H9 (cell line): ENCODE results near the gene ABHD4. TPM values are rescaled to one million over a fixed set of nuclear protein-coding genes. Genes with fewer than 3 reads are reported as not detected.

Source experiments
- DNase-seq: peaks from one replicate; pipeline ENCODE4 v3.0.0-alpha.2; 2017
- H2AFZ ChIP-seq: one replicate; pipeline ENCODE4 v1.6.1; 2013; ENCODE audit warnings: mild to moderate bottlenecking, low read length, control low read depth, moderate library complexity
- H2AK5ac ChIP-seq: 2 replicates; pipeline ENCODE4 v1.6.1; 2013; ENCODE audit warnings: low read length, control low read depth, mixed read lengths; ENCODE audit not compliant: insufficient read length
- H2BK120ac ChIP-seq: one replicate; pipeline ENCODE4 v1.6.1; 2013; ENCODE audit warnings: low read depth, mild to moderate bottlenecking, low read length, control low read depth, inconsistent platforms; ENCODE audit not compliant: poor library complexity, severe bottlenecking
- H2BK12ac ChIP-seq: 2 replicates; pipeline ENCODE4 v1.6.1; 2013; ENCODE audit warnings: low read length, control low read depth, mixed read lengths, low read depth; ENCODE audit not compliant: insufficient read length
- H2BK15ac ChIP-seq: 2 replicates; pipeline ENCODE4 v1.6.1; 2013; ENCODE audit warnings: low read depth, low read length, control low read depth
- H2BK20ac ChIP-seq: one replicate; pipeline ENCODE4 v1.6.1; 2013; ENCODE audit warnings: low read depth, mild to moderate bottlenecking, low read length, control low read depth, inconsistent platforms; ENCODE audit not compliant: poor library complexity, severe bottlenecking
- H2BK5ac ChIP-seq: 2 replicates; pipeline ENCODE4 v1.6.1; 2013; ENCODE audit warnings: low read length, control low read depth, mixed read lengths; ENCODE audit not compliant: insufficient read length
- H3K14ac ChIP-seq: 2 replicates; pipeline ENCODE4 v1.6.1; 2013; ENCODE audit warnings: low read length, control low read depth; ENCODE audit not compliant: insufficient read depth
- H3K18ac ChIP-seq: 2 replicates; pipeline ENCODE4 v1.6.1; 2013; ENCODE audit warnings: low read depth, mild to moderate bottlenecking, mixed read lengths, low read length, control low read depth; ENCODE audit not compliant: insufficient read length
- H3K23ac ChIP-seq: 2 replicates; pipeline ENCODE4 v1.6.1; 2013; ENCODE audit warnings: low read length, control low read depth, mixed read lengths, low read depth; ENCODE audit not compliant: insufficient read length
- H3K23me2 ChIP-seq: 2 replicates; pipeline ENCODE4 v1.6.1; 2013; ENCODE audit warnings: low read depth, mild to moderate bottlenecking, mixed read lengths, low read length, control low read depth; ENCODE audit not compliant: insufficient read length, poor library complexity, severe bottlenecking
- H3K27ac ChIP-seq: 2 replicates; pipeline ENCODE4 v1.5.1; 2013; ENCODE audit warnings: low read length, control low read depth, mixed read lengths, low read depth; ENCODE audit not compliant: insufficient read length
- H3K27me3 ChIP-seq: 2 replicates; pipeline ENCODE4 v1.6.1; 2013; ENCODE audit warnings: low read length, control low read depth, inconsistent platforms; ENCODE audit not compliant: insufficient read depth
- H3K4ac ChIP-seq: 2 replicates; pipeline ENCODE4 v1.6.1; 2013; ENCODE audit warnings: low read depth, mild to moderate bottlenecking, control low read depth, inconsistent platforms, low read length, moderate library complexity
- H3K4me1 ChIP-seq: 2 replicates; pipeline ENCODE4 v1.6.1; 2013; ENCODE audit warnings: low read length, control low read depth, inconsistent platforms; ENCODE audit not compliant: insufficient read depth
- H3K4me2 ChIP-seq: 2 replicates; pipeline ENCODE4 v1.6.1; 2013; ENCODE audit warnings: low read length, control low read depth, mixed read lengths; ENCODE audit not compliant: insufficient read length, insufficient read depth
- H3K56ac ChIP-seq: 2 replicates; pipeline ENCODE4 v1.6.1; 2013; ENCODE audit warnings: low read depth, mild to moderate bottlenecking, mixed read lengths, low read length, control low read depth; ENCODE audit not compliant: insufficient read length
- H3K79me1 ChIP-seq: 2 replicates; pipeline ENCODE4 v1.6.1; 2013; ENCODE audit warnings: low read depth, mild to moderate bottlenecking, moderate library complexity, low read length, control low read depth, inconsistent platforms; ENCODE audit not compliant: insufficient read depth, poor library complexity, severe bottlenecking
- H3K79me2 ChIP-seq: 2 replicates; pipeline ENCODE4 v1.6.1; 2013; ENCODE audit warnings: low read length, control low read depth, inconsistent platforms; ENCODE audit not compliant: insufficient read depth
- H3K9ac ChIP-seq: 2 replicates; pipeline ENCODE4 v1.6.1; 2013; ENCODE audit warnings: low read length, control low read depth, mixed read lengths; ENCODE audit not compliant: insufficient read length; ENCODE audit errors: extremely low read depth
- H3K9me3 ChIP-seq: one replicate; pipeline ENCODE4 v1.6.1; 2013; ENCODE audit warnings: low read depth, low read length, inconsistent platforms; ENCODE audit not compliant: control insufficient read depth
- H3T11ph ChIP-seq: one replicate; pipeline ENCODE4 v1.6.1; 2013; ENCODE audit warnings: mild to moderate bottlenecking, low read length, control low read depth, inconsistent platforms
- H4K20me1 ChIP-seq: one replicate; pipeline ENCODE4 v1.6.1; 2013; ENCODE audit not compliant: control insufficient read depth, insufficient read length, insufficient read depth
- H4K5ac ChIP-seq: 2 replicates; pipeline ENCODE4 v1.6.1; 2013; ENCODE audit warnings: low read depth, mild to moderate bottlenecking, mixed read lengths, low read length, control low read depth; ENCODE audit not compliant: insufficient read length
- H4K8ac ChIP-seq: replicated peaks from 2 replicates; pipeline ENCODE4 v1.6.1; 2013; ENCODE audit warnings: low read length, control low read depth, mixed read lengths, low read depth; ENCODE audit not compliant: insufficient read length
- H4K91ac ChIP-seq: 2 replicates; pipeline ENCODE4 v1.6.1; 2013; ENCODE audit warnings: low read depth, mild to moderate bottlenecking, moderate library complexity, mixed read lengths, low read length, control low read depth; ENCODE audit not compliant: insufficient read length
- H3K27ac Mint-ChIP-seq, 3 experiments: 2 replicates in 2 of 3; 3 replicates in 1 of 3; pipeline ENCODE4 v1.8.0; 2020 to 2021; ENCODE audit warnings: mixed read lengths in 3 of 3, mild to moderate bottlenecking in 1 of 3, moderate library complexity in 1 of 3
- H3K27me3 Mint-ChIP-seq: 2 replicates; pipeline ENCODE4 v1.8.0; 2021; ENCODE audit warnings: low read depth, mild to moderate bottlenecking, moderate library complexity, mixed read lengths
- H3K36me3 Mint-ChIP-seq, 3 experiments: 2 replicates in 2 of 3; 3 replicates in 1 of 3; pipeline ENCODE4 v1.8.0; 2020 to 2021; ENCODE audit warnings: low read depth in 3 of 3, mixed read lengths in 3 of 3; ENCODE audit not compliant: insufficient read depth in 1 of 3
- H3K4me1 Mint-ChIP-seq, 2 experiments: 2 replicates each; pipeline ENCODE4 v1.8.0; 2020; ENCODE audit warnings: mixed read lengths in 2 of 2
- H3K4me3 Mint-ChIP-seq, 2 experiments: 2 replicates in 1 of 2; 3 replicates in 1 of 2; pipeline ENCODE4 v1.8.0; 2020 to 2021; ENCODE audit warnings: mild to moderate bottlenecking in 2 of 2, mixed read lengths in 2 of 2, moderate library complexity in 1 of 2
- H3K9me3 Mint-ChIP-seq, 2 experiments: 2 replicates in 1 of 2; 3 replicates in 1 of 2; pipeline ENCODE4 v1.8.0; 2020; ENCODE audit warnings: mild to moderate bottlenecking in 2 of 2, mixed read lengths in 2 of 2, moderate library complexity in 1 of 2
- CTCF ChIP-seq: fragments of 200-600 bp; sonication (generic); conservative IDR thresholded peaks from 3 replicates; pipeline ENCODE4 v1.8.0; 2021; ENCODE audit warnings: antibody characterized with exemption, mild to moderate bottlenecking
- WGBS: extraction: QIAGEN DNeasy Blood & Tissue Kit; methylation state at CpG from one replicate; pipeline ENCODE4 v1.1.7; 2013; ENCODE audit warnings: missing lambda C conversion rate, low lambda C conversion rate, mixed read lengths; ENCODE audit not compliant: insufficient read length; ENCODE audit errors: extremely low coverage; 5-methylcytosine and 5-hydroxymethylcytosine counted together
- total RNA-seq: library from RNA; stranded (reverse); gene quantifications from 2 replicates; pipeline ENCODE4 v1.2.1, GENCODE V29; 2021

Gene ABHD4
- total RNA-seq, 1 experiment from 2014 or later, result 21.8 TPM

GRCh38 chr14:22646570-22647254, 48.6 kb downstream of the ABHD4 start:
- Histone ChIP-seq H4K5ac (no peak overlapping the region), H3K27ac (no peak overlapping the region), H2BK12ac (no peak overlapping the region), H3K4ac (no peak overlapping the region), H3K18ac (no peak overlapping the region), H3K4me2 (no peak overlapping the region), H3K14ac (no peak overlapping the region), H4K91ac (no peak overlapping the region), H2BK15ac (no peak overlapping the region), H3K79me1 (no peaks in the 10 kb centered on the region), H2BK20ac (no peak overlapping the region), H3K23me2 (no peaks in the 10 kb centered on the region), H2AK5ac (no peak overlapping the region), H3T11ph (no peak overlapping the region), H3K79me2 (no peaks in the 10 kb centered on the region), H3K23ac (no peak overlapping the region), H3K56ac (no peak overlapping the region), H2BK5ac (no peak overlapping the region), H4K20me1 (no peaks in the 10 kb centered on the region), H3K27me3 (no peaks in the 10 kb centered on the region), H4K8ac (no peak overlapping the region), H2BK120ac (no peak overlapping the region), H3K9me3 (no peaks in the 10 kb centered on the region), H3K4me1 (no peaks in the 10 kb centered on the region), H3K9ac (no peak overlapping the region), H2AFZ (no peak overlapping the region)
- no peak overlapping the region for H3K4me3 Mint-ChIP-seq
- H3K9me3 Mint-ChIP-seq, result no peaks in the 10 kb centered on the region
- peaks cover 0 to 3% of the 10 kb centered on the region in 2 experiments; a peak in 1 of 4 replicates for H3K4me1 Mint-ChIP-seq
- no peak overlapping the region for H3K27ac Mint-ChIP-seq
- WGBS, result no CpG with 5 or more reads among the region's 4 CpGs
- H3K27me3 Mint-ChIP-seq, result no peaks in the 10 kb centered on the region
- no peak for TF ChIP-seq CTCF
- no peak for DNase-seq
- no peaks in the 10 kb centered on the region for H3K36me3 Mint-ChIP-seq
